OCI-LY3 (cell line): Measurements from ENCODE around the gene MYRF.

Source experiments
- H2AFZ ChIP-seq: fragments of 200-600, 300-600 bp; shearing (Covaris generic); 2 replicates; pipeline ENCODE4 v1.6.0; 2014; ENCODE audit warnings: antibody characterized with exemption, low read depth, low read length
- H3K27ac ChIP-seq: fragments of 200-600, 300-600 bp; sonication (generic); 2 replicates; pipeline ENCODE4 v1.5.1; 2014; ENCODE audit warnings: mild to moderate bottlenecking, low read length, moderate library complexity, mixed read lengths
- H3K27me3 ChIP-seq: fragments of 200-600, 300-600 bp; sonication (generic); 2 replicates; pipeline ENCODE4 v1.6.1; 2014; ENCODE audit warnings: low read depth, low read length, mixed read lengths
- H3K36me3 ChIP-seq: fragments of 200-600, 300-600 bp; sonication (generic); replicated peaks from 2 replicates; pipeline ENCODE3; 2014; ENCODE audit warnings: low read depth, low read length, mixed read lengths
- H3K4me1 ChIP-seq: fragments of 300-600, 200-600 bp; sonication (generic); 2 replicates; pipeline ENCODE4 v1.6.1; 2014; ENCODE audit warnings: low read length, mixed read lengths
- H3K4me2 ChIP-seq: fragments of 200-600, 300-600 bp; sonication (generic); 2 replicates; pipeline ENCODE4 v1.6.1; 2014; ENCODE audit warnings: low read length, mixed read lengths
- H3K4me3 ChIP-seq: fragments of 300-600, 200-600 bp; sonication (generic); 2 replicates; pipeline ENCODE4 v1.5.1; 2014; ENCODE audit warnings: antibody characterized with exemption, mild to moderate bottlenecking, low read length, moderate library complexity
- H3K79me2 ChIP-seq: fragments of 300-600, 200-600 bp; shearing (Covaris generic); 2 replicates; pipeline ENCODE4 v1.6.1; 2014; ENCODE audit warnings: mild to moderate bottlenecking, low read length, mixed read lengths
- H3K9ac ChIP-seq: fragments of 300-600, 200-600 bp; shearing (Covaris generic); 2 replicates; pipeline ENCODE4 v1.6.0; 2014; ENCODE audit warnings: mild to moderate bottlenecking, low read length, moderate library complexity
- H3K9me3 ChIP-seq: fragments of 200-600, 300-600 bp; shearing (Covaris generic); 2 replicates; pipeline ENCODE4 v1.6.1; 2014; ENCODE audit warnings: low read length, mixed read lengths; ENCODE audit not compliant: insufficient read depth
- H4K20me1 ChIP-seq: fragments of 200-600, 300-600 bp; sonication (generic); 2 replicates; pipeline ENCODE4 v1.6.1; 2016; ENCODE audit warnings: low read length, mixed read lengths; ENCODE audit not compliant: insufficient read depth
- EZH2phosphoT487 ChIP-seq: fragments of 200-600 bp; shearing (Covaris generic); IDR thresholded peaks from 2 replicates; pipeline ENCODE4 v1.6.1; 2018; ENCODE audit warnings: antibody characterized with exemption, mixed run types, low read depth
- TF ChIP-seq, protein P1 (sequence below): fragments of 200-600, 300-600 bp; sonication (generic); IDR thresholded peaks from 2 replicates; pipeline ENCODE4 v1.5.1; 2014; ENCODE audit warnings: antibody characterized with exemption, low read length, low read depth

The MYRF gene

GRCh38 chr11:61832207-61832606, 79.8 kb downstream of the MYRF start:
- H3K4me1 ChIP-seq: peaks cover 67% of the 10 kb centered on the region

GRCh38 chr11:61832754-61833153, 80.3 kb downstream of the MYRF start:
- Histone ChIP-seq H3K79me2 (peaks cover 96% of the 10 kb centered on the region), H3K27me3 (no peaks in the 10 kb centered on the region), H3K4me1 (peaks cover 67% of the 10 kb centered on the region), H3K9ac (peak overlapping the region; percentile 71; the same call in 1 of the 2 replicates), H3K4me2 (peak overlapping the region; percentile 98), H4K20me1 (peaks cover 30% of the 10 kb centered on the region), H3K9me3 (no peaks in the 10 kb centered on the region), H3K27ac (peak overlapping the region; percentile 96), H3K36me3 (peaks cover 63% of the 10 kb centered on the region), H2AFZ (no peak overlapping the region), H3K4me3 (0 out of 2 replicates have a peak overlapping the region, but pooled peaks have one; percentile 40)
- TF ChIP-seq EZH2phosphoT487: no peak

More at GRCh38 chr11:61832207-61832606, 79.8 kb downstream of the MYRF start:
- Histone ChIP-seq H4K20me1 (peaks cover 30% of the 10 kb centered on the region), H3K27ac (peak overlapping the region; percentile 96), H3K36me3 (peaks cover 58% of the 10 kb centered on the region), H3K4me2 (peak overlapping the region; percentile 98), H3K9me3 (no peaks in the 10 kb centered on the region), H3K9ac (no peak overlapping the region), H3K4me3 (no peak overlapping the region; the same call in 1 of the 2 replicates), H2AFZ (no peak overlapping the region), H3K27me3 (no peaks in the 10 kb centered on the region), H3K79me2 (peaks cover 95% of the 10 kb centered on the region)
- TF ChIP-seq EZH2phosphoT487: no peak

GRCh38 chr11:61833471-61833870, 81.0 kb downstream of the MYRF start:
- no peaks in the 10 kb centered on the region for H3K9me3 ChIP-seq
- peak overlapping the region; percentile 98 for H3K4me2 ChIP-seq
- H2AFZ ChIP-seq: no peak overlapping the region
- TF ChIP-seq, protein P1, sequence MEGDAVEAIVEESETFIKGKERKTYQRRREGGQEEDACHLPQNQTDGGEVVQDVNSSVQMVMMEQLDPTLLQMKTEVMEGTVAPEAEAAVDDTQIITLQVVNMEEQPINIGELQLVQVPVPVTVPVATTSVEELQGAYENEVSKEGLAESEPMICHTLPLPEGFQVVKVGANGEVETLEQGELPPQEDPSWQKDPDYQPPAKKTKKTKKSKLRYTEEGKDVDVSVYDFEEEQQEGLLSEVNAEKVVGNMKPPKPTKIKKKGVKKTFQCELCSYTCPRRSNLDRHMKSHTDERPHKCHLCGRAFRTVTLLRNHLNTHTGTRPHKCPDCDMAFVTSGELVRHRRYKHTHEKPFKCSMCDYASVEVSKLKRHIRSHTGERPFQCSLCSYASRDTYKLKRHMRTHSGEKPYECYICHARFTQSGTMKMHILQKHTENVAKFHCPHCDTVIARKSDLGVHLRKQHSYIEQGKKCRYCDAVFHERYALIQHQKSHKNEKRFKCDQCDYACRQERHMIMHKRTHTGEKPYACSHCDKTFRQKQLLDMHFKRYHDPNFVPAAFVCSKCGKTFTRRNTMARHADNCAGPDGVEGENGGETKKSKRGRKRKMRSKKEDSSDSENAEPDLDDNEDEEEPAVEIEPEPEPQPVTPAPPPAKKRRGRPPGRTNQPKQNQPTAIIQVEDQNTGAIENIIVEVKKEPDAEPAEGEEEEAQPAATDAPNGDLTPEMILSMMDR: no peak
- no peak for TF ChIP-seq EZH2phosphoT487
- H3K9ac ChIP-seq: peak overlapping the region; percentile 71
- H4K20me1 ChIP-seq: peaks cover 30% of the 10 kb centered on the region
- H3K27me3 ChIP-seq: no peaks in the 10 kb centered on the region
- peak overlapping the region; percentile 40 for H3K4me3 ChIP-seq
- peaks cover 89% of the 10 kb centered on the region for H3K79me2 ChIP-seq
- peak overlapping the region; percentile 96 for H3K27ac ChIP-seq
- H3K4me1 ChIP-seq: peaks cover 67% of the 10 kb centered on the region
- H3K36me3 ChIP-seq: peaks cover 70% of the 10 kb centered on the region

DNA sequence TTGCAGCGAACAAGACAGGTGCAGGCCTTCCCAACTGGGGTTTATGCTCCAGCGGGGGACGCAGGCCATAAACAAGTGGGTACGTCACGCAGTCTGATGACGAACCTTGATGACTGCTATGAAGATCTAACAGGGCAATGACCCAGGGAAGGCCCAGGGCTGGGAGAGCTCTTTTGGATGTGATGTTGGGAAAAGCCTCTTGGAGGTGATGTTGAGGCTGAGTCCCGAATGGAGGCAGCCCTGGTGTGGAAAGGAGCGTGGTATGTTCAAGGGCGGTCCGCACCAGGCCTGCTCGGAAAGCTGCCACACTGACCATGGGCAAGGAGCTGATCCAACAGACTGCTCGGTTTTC, 81.5 kb downstream of the MYRF start:
- peak overlapping the region; percentile 96 for H3K27ac ChIP-seq
- peaks cover 85% of the 10 kb centered on the region for H3K79me2 ChIP-seq
- H3K9ac ChIP-seq: peak overlapping the region; percentile 71
- peak overlapping the region; percentile 40 for H3K4me3 ChIP-seq
- peaks cover 30% of the 10 kb centered on the region for H4K20me1 ChIP-seq
- H3K9me3 ChIP-seq: no peaks in the 10 kb centered on the region
- TF ChIP-seq, protein P1: no peak
- TF ChIP-seq EZH2phosphoT487: no peak
- peaks cover 67% of the 10 kb centered on the region for H3K4me1 ChIP-seq
- peaks cover 74% of the 10 kb centered on the region for H3K36me3 ChIP-seq
- H3K4me2 ChIP-seq: peak overlapping the region; percentile 98
- no peak overlapping the region for H2AFZ ChIP-seq
- H3K27me3 ChIP-seq: no peaks in the 10 kb centered on the region

GRCh38 chr11:61834278-61835048, 82.0 kb downstream of the MYRF start:
- Histone ChIP-seq H3K9me3 (no peaks in the 10 kb centered on the region), H3K27me3 (no peaks in the 10 kb centered on the region), H3K27ac (peak overlapping the region; percentile 96), H3K4me3 (peak overlapping the region; percentile 40), H2AFZ (no peak overlapping the region), H3K36me3 (peaks cover 71% of the 10 kb centered on the region), H3K79me2 (peaks cover 79% of the 10 kb centered on the region), H4K20me1 (peaks cover 28% of the 10 kb centered on the region), H3K4me1 (peaks cover 65% of the 10 kb centered on the region), H3K4me2 (peak overlapping the region; percentile 98), H3K9ac (peak overlapping the region; percentile 71)
- TF ChIP-seq, protein P1: no peak
- TF ChIP-seq EZH2phosphoT487: no peak
